ENCODE measurements around the gene KCNF1. TPM values are rescaled to one million over a fixed set of nuclear protein-coding genes. Genes with fewer than 3 reads are reported as not detected.

KCNF1 gene
- total and polyA plus RNA-seq, 11 donors = 0.20 to 0.36 (median 0.23) TPM; not detected in 5

DNA sequence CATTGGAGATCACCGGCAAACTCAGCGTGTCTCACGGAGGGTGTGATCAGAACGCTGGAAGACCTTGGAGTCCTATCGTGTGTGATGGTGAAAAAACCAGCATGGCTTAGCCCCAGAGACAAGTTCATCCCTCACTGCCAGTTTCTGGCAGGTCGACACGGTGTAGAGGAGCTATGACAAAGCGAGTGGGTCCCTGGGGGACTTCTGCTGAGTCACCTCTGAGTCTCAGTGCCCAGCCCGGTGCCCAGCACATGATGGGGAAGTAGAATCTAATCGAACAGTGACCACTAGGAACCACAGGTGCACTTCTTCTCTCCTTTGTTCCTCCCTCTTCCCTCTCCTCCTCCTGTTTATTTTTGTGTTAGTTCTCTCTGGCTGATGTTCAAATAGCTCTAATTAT, 45.9 kb upstream of the KCNF1 start:
- H3K4me3 ChIP-seq = no peak overlapping the region
- TF ChIP-seq, protein P1, sequence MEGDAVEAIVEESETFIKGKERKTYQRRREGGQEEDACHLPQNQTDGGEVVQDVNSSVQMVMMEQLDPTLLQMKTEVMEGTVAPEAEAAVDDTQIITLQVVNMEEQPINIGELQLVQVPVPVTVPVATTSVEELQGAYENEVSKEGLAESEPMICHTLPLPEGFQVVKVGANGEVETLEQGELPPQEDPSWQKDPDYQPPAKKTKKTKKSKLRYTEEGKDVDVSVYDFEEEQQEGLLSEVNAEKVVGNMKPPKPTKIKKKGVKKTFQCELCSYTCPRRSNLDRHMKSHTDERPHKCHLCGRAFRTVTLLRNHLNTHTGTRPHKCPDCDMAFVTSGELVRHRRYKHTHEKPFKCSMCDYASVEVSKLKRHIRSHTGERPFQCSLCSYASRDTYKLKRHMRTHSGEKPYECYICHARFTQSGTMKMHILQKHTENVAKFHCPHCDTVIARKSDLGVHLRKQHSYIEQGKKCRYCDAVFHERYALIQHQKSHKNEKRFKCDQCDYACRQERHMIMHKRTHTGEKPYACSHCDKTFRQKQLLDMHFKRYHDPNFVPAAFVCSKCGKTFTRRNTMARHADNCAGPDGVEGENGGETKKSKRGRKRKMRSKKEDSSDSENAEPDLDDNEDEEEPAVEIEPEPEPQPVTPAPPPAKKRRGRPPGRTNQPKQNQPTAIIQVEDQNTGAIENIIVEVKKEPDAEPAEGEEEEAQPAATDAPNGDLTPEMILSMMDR (IDR thresholded peaks at IDR 0.05) = no peak
- no peak for TF ChIP-seq POLR2A (IDR thresholded peaks at IDR 0.05)
- DNase-seq = no peak
- H3K9me3 ChIP-seq = no peaks in the 10 kb centered on the region
- H3K36me3 ChIP-seq = no peaks in the 10 kb centered on the region
- peaks cover 0 to 15% (median 0%) of the 10 kb centered on the region in 9 donors for H3K27me3 ChIP-seq
- WGBS, 4 donors = 61 to 76% (median 70%) methylated on average over 10 of the region's 10 CpGs
- no peak for ATAC-seq
- intact Hi-C loops (cut with DNase I) = no loop called here
- peaks cover 0 to 93% (median 30%) of the 10 kb centered on the region in 12 donors for H3K4me1 ChIP-seq
- peak overlapping the region in 10 of 12 donors; percentile 50 to 79 (median 61) for H3K27ac ChIP-seq

DNA sequence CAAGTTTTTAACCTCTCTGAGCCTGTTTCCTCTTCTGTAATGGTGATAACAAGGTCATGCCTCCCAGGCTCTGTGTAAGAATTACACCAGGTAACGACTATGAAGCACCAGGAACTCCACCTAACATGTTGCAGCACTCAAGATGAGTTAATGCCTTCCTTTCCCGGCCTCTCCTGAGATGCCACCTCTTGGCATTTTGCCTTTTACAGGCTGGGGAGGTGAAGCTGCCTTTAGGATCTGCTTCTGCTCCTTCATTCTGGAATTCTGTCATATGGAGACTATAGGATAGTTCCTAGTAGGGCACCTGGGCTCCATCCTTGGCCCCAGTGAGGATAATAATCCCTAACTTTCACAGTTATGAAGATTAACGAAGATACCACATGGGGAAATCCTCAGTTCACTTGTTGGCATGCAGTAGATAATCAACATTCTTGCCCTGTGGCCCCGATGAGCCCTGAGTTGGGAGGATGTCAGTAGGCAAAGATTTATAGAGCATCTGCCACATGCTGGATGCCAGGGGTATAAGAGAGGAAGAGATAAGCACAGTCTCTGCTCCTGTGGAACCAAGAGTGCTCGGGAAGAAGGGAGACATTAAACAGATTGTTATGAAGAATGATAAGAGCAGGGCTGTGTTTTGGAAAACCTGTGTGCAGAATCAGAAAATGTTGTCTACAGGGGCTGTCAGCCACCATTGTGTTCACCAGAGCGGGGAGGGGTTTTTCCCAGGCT, 43.9 kb upstream of the KCNF1 start:
- H3K27ac ChIP-seq = peak overlapping the region; percentile 52 to 96 (median 82)
- TF ChIP-seq POLR2A (IDR thresholded peaks at IDR 0.05) = no peak
- TF ChIP-seq, protein P1 (IDR thresholded peaks at IDR 0.05) = no peak
- H3K27me3 ChIP-seq = peaks cover 0 to 8% (median 0%) of the 10 kb centered on the region in 9 donors
- peaks cover 0 to 12% (median 0%) of the 10 kb centered on the region in 12 donors for H3K9me3 ChIP-seq
- WGBS, 4 donors = 42 to 49% (median 48%) methylated on average over 6 of the region's 6 CpGs
- ATAC-seq (peak in 1 of 4 donors; percentile 11), DNase-seq (no peak)
- peaks cover 0 to 77% (median 23%) of the 10 kb centered on the region in 12 donors for H3K4me1 ChIP-seq
- H3K4me3 ChIP-seq = no peak overlapping the region
- no peaks in the 10 kb centered on the region for H3K36me3 ChIP-seq
- intact Hi-C loops (cut with DNase I) = loop anchor here in 2 of 10 donors (2.0 kb wide), 2 partner anchors 21 to 23 kb away; no protein-coding TSS in a partner anchor

DNA sequence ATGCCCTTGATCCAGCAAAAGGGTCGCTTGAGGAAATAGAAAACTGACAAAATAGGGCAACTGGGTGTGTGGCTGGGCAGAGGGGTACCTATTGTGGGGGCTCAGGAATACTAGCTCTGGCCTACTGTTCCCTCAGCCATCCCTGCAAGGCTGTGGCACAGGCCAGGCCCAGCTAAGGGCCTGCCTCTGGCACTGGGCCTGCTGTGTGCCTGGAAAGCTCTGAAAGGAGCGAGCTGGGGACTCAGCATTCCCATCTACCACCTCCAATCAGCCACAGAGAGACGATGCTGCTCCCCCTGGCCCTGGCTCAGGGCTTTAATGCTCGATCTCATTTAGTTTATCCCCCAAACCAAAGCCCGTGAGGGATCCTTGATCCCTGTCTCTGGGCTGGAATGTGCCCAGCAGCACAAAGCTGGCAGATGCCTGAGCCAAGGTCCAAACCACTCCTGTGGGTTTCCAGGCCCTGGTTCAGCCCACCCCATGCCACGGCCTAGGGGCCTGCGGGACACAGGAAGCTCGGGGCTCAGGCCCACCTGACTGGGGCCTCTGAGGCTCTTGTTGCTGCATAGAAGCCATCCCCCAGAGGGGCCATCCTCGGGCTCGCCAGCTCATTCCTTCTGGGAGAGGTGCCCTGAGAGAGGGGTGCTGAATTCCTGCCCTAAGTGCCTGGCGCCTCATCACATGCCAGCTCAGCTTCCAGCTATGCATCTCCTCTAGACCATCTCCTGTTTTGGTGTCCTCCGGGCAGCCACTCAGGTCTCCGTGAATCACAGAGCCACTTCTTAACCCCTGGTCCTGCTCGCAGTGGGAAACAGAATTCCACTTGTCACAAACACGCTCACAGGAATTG, 43.0 kb upstream of the KCNF1 start:
- peaks cover 0 to 79% (median 23%) of the 10 kb centered on the region in 12 donors for H3K4me1 ChIP-seq
- peaks cover 0 to 4% (median 0%) of the 10 kb centered on the region in 9 donors for H3K27me3 ChIP-seq
- intact Hi-C loops (cut with DNase I) = loop anchor here in 2 of 10 donors (2.0 kb wide), 2 partner anchors 22 to 24 kb away; no protein-coding TSS in a partner anchor
- WGBS, 4 donors = 44 to 63% (median 54%) methylated on average over 13 to 15 of the region's 15 CpGs
- no peaks in the 10 kb centered on the region for H3K36me3 ChIP-seq
- DNase-seq = peak in 4 of 5 donors; percentile 60 to 79 (median 68)
- H3K4me3 ChIP-seq = peak overlapping the region in 1 of 12 donors; percentile 25
- H3K9me3 ChIP-seq = peaks cover 0 to 12% (median 0%) of the 10 kb centered on the region in 12 donors
- ATAC-seq = peak; percentile 68 to 85 (median 75)
- no peak for TF ChIP-seq POLR2A (IDR thresholded peaks at IDR 0.05)
- TF ChIP-seq, protein P1 (IDR thresholded peaks at IDR 0.05) = no peak
- peak overlapping the region; percentile 52 to 96 (median 82) for H3K27ac ChIP-seq
